H1 (cell line): ENCODE data around the gene CPNE8. TPM values are rescaled to one million over a fixed set of nuclear protein-coding genes. Genes with fewer than 3 reads are reported as not detected.

ENCODE experiments used
- CTCF ChIA-PET: fragments of 300-600 bp; sonication (Branson Sonifier 250); formaldehyde crosslinking; loops from one replicate; lab custom pipeline; 2021; ENCODE audit not compliant: partially characterized antibody; lab: Charles Lee
- POLR2A ChIA-PET: fragments of 300-600 bp; sonication (Branson Sonifier 250); formaldehyde crosslinking; loops from one replicate; lab custom pipeline; 2021; ENCODE audit warnings: inconsistent platforms; ENCODE audit not compliant: partially characterized antibody; lab: Charles Lee
- DNase-seq, 2 experiments: peaks; one replicate each; pipeline versions ENCODE4 v3.0.0 to v3.0.0-alpha.2; 2010 to 2022; ENCODE audit warnings: low spot score in 2 of 2, low read depth in 1 of 2, mixed read lengths in 1 of 2
- FAIRE-seq: peaks from 2 replicates; lab custom pipeline; 2011; peaks lifted over from hg19 to GRCh38; lab: Jason Lieb, UNC
- H2AFZ ChIP-seq: 2 replicates; pipeline ENCODE4 v1.8.1; 2012; ENCODE audit warnings: low read length, inconsistent platforms
- H2AK5ac ChIP-seq: 2 replicates; pipeline ENCODE4 v1.6.1; 2013; ENCODE audit warnings: low read depth, low read length
- H2BK120ac ChIP-seq: replicated peaks from 2 replicates; pipeline ENCODE3; 2013; ENCODE audit warnings: low read depth, low read length, inconsistent platforms
- H2BK12ac ChIP-seq: 2 replicates; pipeline ENCODE4 v1.6.1; 2013; ENCODE audit warnings: low read depth, low read length
- H2BK15ac ChIP-seq: 2 replicates; pipeline ENCODE4 v1.6.1; 2013; ENCODE audit warnings: low read length
- H2BK20ac ChIP-seq: 2 replicates; pipeline ENCODE4 v1.6.1; 2013; ENCODE audit warnings: low read length
- H2BK5ac ChIP-seq: 2 replicates; pipeline ENCODE4 v1.6.1; 2013; ENCODE audit warnings: low read depth, low read length
- H3K14ac ChIP-seq: 2 replicates; pipeline ENCODE4 v1.6.1; 2013; ENCODE audit warnings: inconsistent platforms; ENCODE audit not compliant: insufficient read length
- H3K18ac ChIP-seq: 2 replicates; pipeline ENCODE4 v1.6.1; 2013; ENCODE audit warnings: low read length; ENCODE audit errors: extremely low read depth
- H3K23ac ChIP-seq: 2 replicates; pipeline ENCODE4 v1.6.1; 2013; ENCODE audit warnings: inconsistent platforms; ENCODE audit not compliant: insufficient read length
- H3K23me2 ChIP-seq: 2 replicates; pipeline ENCODE4 v1.6.1; 2013; ENCODE audit warnings: low read depth, low read length
- H3K27ac ChIP-seq: 2 replicates; pipeline ENCODE4 v1.6.1; 2011; ENCODE audit warnings: low read depth, low read length, inconsistent platforms
- H3K27me3 ChIP-seq, 4 experiments: replicated peaks in 1 of 4; 1 replicate in 1 of 4; 2 replicates in 3 of 4; pipeline versions ENCODE4 v1.6.1 to v1.8.1; 2011 to 2013; ENCODE audit warnings: low read length in 3 of 4, mild to moderate bottlenecking in 3 of 4, inconsistent platforms in 2 of 4, mixed read lengths in 2 of 4, moderate library complexity in 1 of 4; ENCODE audit not compliant: control insufficient read depth in 3 of 4, insufficient read depth in 3 of 4; ENCODE audit errors: extremely low read depth in 1 of 4
- H3K36me3 ChIP-seq, 4 experiments: 2 replicates each; pipeline versions ENCODE4 v1.6.1 to v1.8.1; 2011 to 2013; ENCODE audit warnings: mild to moderate bottlenecking in 4 of 4, low read length in 3 of 4, moderate library complexity in 2 of 4, control low read depth in 1 of 4, inconsistent platforms in 1 of 4; ENCODE audit not compliant: insufficient read depth in 4 of 4, control insufficient read depth in 2 of 4
- H3K4ac ChIP-seq: replicated peaks from 2 replicates; pipeline ENCODE3; 2013; ENCODE audit warnings: low read length, low read depth, mixed read lengths, inconsistent platforms; ENCODE audit not compliant: insufficient read length
- H3K4me1 ChIP-seq, 4 experiments: replicated peaks in 1 of 4; 1 replicate in 1 of 4; 2 replicates in 3 of 4; pipeline versions ENCODE4 v1.6.1 to v1.8.1; 2011 to 2013; ENCODE audit warnings: low read length in 3 of 4, inconsistent platforms in 2 of 4, mixed read lengths in 1 of 4; ENCODE audit not compliant: insufficient read depth in 4 of 4, control insufficient read depth in 3 of 4
- H3K4me2 ChIP-seq, 2 experiments: 2 replicates each; pipeline versions ENCODE4 v1.6.1 to v1.8.1; 2011 to 2013; ENCODE audit warnings: low read depth in 2 of 2, low read length in 2 of 2, control low read depth in 1 of 2, inconsistent platforms in 1 of 2, mild to moderate bottlenecking in 1 of 2; ENCODE audit not compliant: insufficient read depth in 1 of 2
- H3K4me3 ChIP-seq, 4 experiments: fragments of 200-600, 300-600 bp in 1 of 4; sonication (generic), shearing (Covaris generic), sonication (Bioruptor Twin) in 1 of 4; 2 replicates each; pipeline versions ENCODE4 v1.5.1 to v1.8.1; 2011 to 2016; ENCODE audit warnings: low read length in 4 of 4, low read depth in 3 of 4, control low read depth in 2 of 4, inconsistent platforms in 2 of 4, mild to moderate bottlenecking in 2 of 4, mixed read lengths in 1 of 4, moderate library complexity in 1 of 4; ENCODE audit not compliant: insufficient read depth in 2 of 4; ENCODE audit errors: extremely low read depth in 1 of 4
- H3K56ac ChIP-seq: replicated peaks from 2 replicates; pipeline ENCODE3; 2013; ENCODE audit warnings: low read depth, mild to moderate bottlenecking, mixed read lengths, low read length, inconsistent platforms; ENCODE audit not compliant: insufficient read length
- H3K79me1 ChIP-seq: 2 replicates; pipeline ENCODE4 v1.6.1; 2013; ENCODE audit warnings: low read depth, low read length, control low read depth
- H3K79me2 ChIP-seq, 2 experiments: 2 replicates each; pipeline versions ENCODE4 v1.6.1 to v1.8.1; 2012 to 2013; ENCODE audit warnings: low read length in 2 of 2, mild to moderate bottlenecking in 2 of 2, inconsistent platforms in 1 of 2; ENCODE audit not compliant: insufficient read depth in 2 of 2, control insufficient read depth in 1 of 2
- H3K9ac ChIP-seq, 4 experiments: replicated peaks in 1 of 4; 1 replicate in 1 of 4; 2 replicates in 3 of 4; pipeline versions ENCODE4 v1.6.1 to v1.8.1; 2011 to 2013; ENCODE audit warnings: low read depth in 3 of 4, low read length in 3 of 4, control low read depth in 2 of 4, mild to moderate bottlenecking in 2 of 4, moderate library complexity in 2 of 4, inconsistent platforms in 1 of 4; ENCODE audit errors: extremely low read depth in 1 of 4
- H3K9me3 ChIP-seq, 2 experiments: 2 replicates each; pipeline versions ENCODE4 v1.6.1 to v1.8.1; 2012 to 2013; ENCODE audit warnings: mild to moderate bottlenecking in 2 of 2, moderate library complexity in 2 of 2, control low read depth in 1 of 2, inconsistent platforms in 1 of 2, low read depth in 1 of 2, low read length in 1 of 2, mixed read lengths in 1 of 2; ENCODE audit not compliant: insufficient read depth in 2 of 2
- H4K20me1 ChIP-seq, 2 experiments: replicated peaks in 1 of 2; 2 replicates each; pipeline versions ENCODE3 to v1.8.1; 2011 to 2013; ENCODE audit warnings: inconsistent platforms in 2 of 2, low read length in 2 of 2, mild to moderate bottlenecking in 1 of 2; ENCODE audit not compliant: insufficient read depth in 2 of 2, control insufficient read depth in 1 of 2
- H4K5ac ChIP-seq: 2 replicates; pipeline ENCODE4 v1.6.1; 2013; ENCODE audit warnings: low read length, low read depth, mixed read lengths, inconsistent platforms; ENCODE audit not compliant: insufficient read length
- H4K8ac ChIP-seq: 2 replicates; pipeline ENCODE4 v1.8.0; 2013; ENCODE audit warnings: mild to moderate bottlenecking, moderate library complexity, low read length, inconsistent platforms; ENCODE audit not compliant: insufficient read depth; ENCODE audit errors: extremely low read depth
- H4K91ac ChIP-seq: replicated peaks from 2 replicates; pipeline ENCODE3; 2013; ENCODE audit warnings: low read length, mixed read lengths, inconsistent platforms; ENCODE audit not compliant: insufficient read length
- CHD1 ChIP-seq: IDR thresholded peaks from 2 replicates; pipeline ENCODE4 v1.6.1; 2012; ENCODE audit warnings: low read depth, low read length, improper control_type of control experiment
- SAP30 ChIP-seq: fragments of 300-600 bp; sonication (generic); IDR thresholded peaks from 2 replicates; pipeline ENCODE4 v1.7.1; 2012; ENCODE audit warnings: low read length, moderate library complexity, mild to moderate bottlenecking, inconsistent platforms; ENCODE audit not compliant: insufficient read depth, insufficient replicate concordance
- SIRT6 ChIP-seq: IDR thresholded peaks from one replicate; pipeline ENCODE4 v1.7.1; 2012; ENCODE audit warnings: low read length, inconsistent platforms
- SRF ChIP-seq: IDR thresholded peaks from 2 replicates; pipeline ENCODE4 v1.6.1; 2011; ENCODE audit warnings: mild to moderate bottlenecking, low read depth, low read length, moderate library complexity
- polyA plus RNA-seq, 7 experiments: library from polyadenylated mRNA; depleted of rRNA in 3 of 7; stranded (reverse) in 5 of 7; unstranded in 2 of 7; fragments of >200 nt in 5 of 7; fragments of 200-250 nt in 2 of 7; gene quantifications; 1 replicate in 5 of 7; 2 replicates in 1 of 7; 4 replicates in 1 of 7; pipeline versions ENCODE4 v1.2.1 to v1.2.3, GENCODE V29; 2011 to 2013; ENCODE audit warnings: missing spikeins in 2 of 7, mixed read lengths in 2 of 7
- total RNA-seq: library from RNA; stranded (reverse); fragmentation: NEBNext Ultra II Directional; extraction: Animal tissue kit (Norgen Biotek cat#: 25700); gene quantifications from 2 replicates; pipeline ENCODE4 v1.2.1, GENCODE V29; 2021

Gene CPNE8
- total and polyA plus RNA-seq, 2 of the 8 experiments (the other 6 are each of a cell fraction or from before 2014, with no cell fraction given), result 2.5 to 6.8 TPM

DNA sequence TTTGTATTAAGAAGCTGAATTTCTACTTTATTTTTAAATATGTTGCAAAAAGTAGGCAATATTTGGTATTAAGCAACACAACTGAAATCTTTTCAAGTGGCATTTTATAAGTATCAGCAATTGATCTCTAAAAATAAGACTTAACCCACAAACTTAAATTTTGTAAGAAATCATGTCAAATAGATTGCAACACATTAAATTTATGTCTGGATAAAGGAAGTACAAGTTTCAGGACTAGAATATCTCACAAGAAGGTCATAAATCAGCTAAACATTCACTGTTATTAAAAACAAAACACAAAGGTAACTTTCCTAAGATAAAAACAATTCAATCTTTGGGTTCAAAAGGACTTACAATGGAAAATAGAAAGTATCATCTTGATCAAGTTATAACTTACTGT, 32.8 kb downstream of the CPNE8 start:
- H3K27me3 ChIP-seq, result no peaks in the 10 kb centered on the region
- no peak overlapping the region for H4K8ac ChIP-seq
- no peak overlapping the region for H3K4ac ChIP-seq
- FAIRE-seq (no peak), DNase-seq (no peak)
- H3K14ac ChIP-seq, result no peak overlapping the region
- H4K91ac ChIP-seq, result no peak overlapping the region
- no peaks in the 10 kb centered on the region for H3K4me1 ChIP-seq
- no peak overlapping the region for H2BK20ac ChIP-seq
- H2BK12ac ChIP-seq, result no peak overlapping the region
- ChIA-PET POLR2A (no interaction called here), CTCF (interaction anchor here (0.6 kb wide), 1 partner anchor 650 kb away, joined by 4 read pairs; no protein-coding TSS in a partner anchor)
- no peak overlapping the region for H2AK5ac ChIP-seq
- H3K23ac ChIP-seq, result no peak overlapping the region
- H3K18ac ChIP-seq, result no peak overlapping the region
- no peak overlapping the region for H3K56ac ChIP-seq
- no peak overlapping the region for H2BK120ac ChIP-seq
- H2BK15ac ChIP-seq, result no peak overlapping the region
- no peaks in the 10 kb centered on the region for H3K36me3 ChIP-seq
- no peaks in the 10 kb centered on the region for H3K23me2 ChIP-seq
- no peak overlapping the region for H3K4me3 ChIP-seq
- H4K20me1 ChIP-seq, result no peaks in the 10 kb centered on the region
- TF ChIP-seq SRF (no peak), CHD1 (no peak), SAP30 (no peak), SIRT6 (no peak)
- H3K4me2 ChIP-seq, result no peak overlapping the region
- H3K9me3 ChIP-seq, result no peaks in the 10 kb centered on the region
- H2BK5ac ChIP-seq, result no peak overlapping the region
- no peak overlapping the region for H4K5ac ChIP-seq
- H3K9ac ChIP-seq, result no peak overlapping the region
- H2AFZ ChIP-seq, result no peak overlapping the region
- no peaks in the 10 kb centered on the region for H3K79me2 ChIP-seq
- no peaks in the 10 kb centered on the region for H3K79me1 ChIP-seq
- H3K27ac ChIP-seq, result no peak overlapping the region
